PFSK-1 (cell line): ENCODE results near the gene USP46.

ENCODE experiments used
- POLR2AphosphoS5 ChIP-seq: IDR thresholded peaks from 2 replicates; pipeline ENCODE4 v1.6.1; 2012; ENCODE audit warnings: low read depth, mild to moderate bottlenecking, control low read depth, low read length, moderate library complexity
- REST ChIP-seq, 2 experiments: IDR thresholded peaks; 2 replicates each; pipeline versions ENCODE4 v1.6.1 to v1.8.0; 2011 to 2012; ENCODE audit warnings: low read depth in 2 of 2, low read length in 2 of 2, control low read depth in 1 of 2, inconsistent platforms in 1 of 2, mild to moderate bottlenecking in 1 of 2, moderate library complexity in 1 of 2; ENCODE audit not compliant: insufficient read depth in 1 of 2
- SIN3A ChIP-seq: IDR thresholded peaks from 2 replicates; pipeline ENCODE4 v1.6.1; 2012; ENCODE audit warnings: mild to moderate bottlenecking, low read length, moderate library complexity, borderline replicate concordance; ENCODE audit not compliant: insufficient read depth
- TAF1 ChIP-seq: IDR thresholded peaks from 2 replicates; pipeline ENCODE4 v1.6.1; 2012; ENCODE audit warnings: low read length, control low read depth, borderline replicate concordance; ENCODE audit not compliant: insufficient read depth

GRCh38 chr4:52676536-52676935 lies 17.4 kb upstream of the USP46 start:
- TF ChIP-seq SIN3A (no peak), TAF1 (no peak), POLR2AphosphoS5 (no peak), REST (IDR thresholded peaks at IDR 0.05; ENCODE audit: insufficient read depth in 1 of 2, low read depth in 2 of 2, low read length in 2 of 2) (no peak)
